Measurements from ENCODE around the gene ZNF497. TPM values are rescaled to one million over a fixed set of nuclear protein-coding genes. Genes with fewer than 3 reads are reported as not detected.
A peak's percentile ranks its signal among the peaks of the same experiment; 100 is the strongest.

ZNF497 gene
- total and polyA plus RNA-seq, 10 of the 15 experiments (the other 5 are each of a cell fraction or from before 2014, with no cell fraction given) = 0.09 to 0.82 (median 0.28) TPM

- TF ChIP-seq, protein P1, sequence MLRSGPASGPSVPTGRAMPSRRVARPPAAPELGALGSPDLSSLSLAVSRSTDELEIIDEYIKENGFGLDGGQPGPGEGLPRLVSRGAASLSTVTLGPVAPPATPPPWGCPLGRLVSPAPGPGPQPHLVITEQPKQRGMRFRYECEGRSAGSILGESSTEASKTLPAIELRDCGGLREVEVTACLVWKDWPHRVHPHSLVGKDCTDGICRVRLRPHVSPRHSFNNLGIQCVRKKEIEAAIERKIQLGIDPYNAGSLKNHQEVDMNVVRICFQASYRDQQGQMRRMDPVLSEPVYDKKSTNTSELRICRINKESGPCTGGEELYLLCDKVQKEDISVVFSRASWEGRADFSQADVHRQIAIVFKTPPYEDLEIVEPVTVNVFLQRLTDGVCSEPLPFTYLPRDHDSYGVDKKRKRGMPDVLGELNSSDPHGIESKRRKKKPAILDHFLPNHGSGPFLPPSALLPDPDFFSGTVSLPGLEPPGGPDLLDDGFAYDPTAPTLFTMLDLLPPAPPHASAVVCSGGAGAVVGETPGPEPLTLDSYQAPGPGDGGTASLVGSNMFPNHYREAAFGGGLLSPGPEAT (IDR thresholded peaks at IDR 0.05; ENCODE audit: low read depth) = no peak; the same call in 1 of the 2 replicates
- TF ChIP-seq TAF1 (IDR thresholded peaks at IDR 0.05; ENCODE audit: borderline replicate concordance, low read depth, low read length) (peak; percentile 96), ASH2L (IDR thresholded peaks at IDR 0.05; ENCODE audit: borderline replicate concordance, low read depth) (no peak), ZNF384 (IDR thresholded peaks at IDR 0.05; ENCODE audit: borderline replicate concordance, low read depth, low read length) (no peak), IKZF2 (IDR thresholded peaks at IDR 0.05) (no peak), BACH1 (IDR thresholded peaks at IDR 0.05; ENCODE audit: borderline replicate concordance) (peak; percentile 69; the same call in 1 of the 2 replicates), MTA3 (IDR thresholded peaks at IDR 0.05; ENCODE audit: borderline replicate concordance, low read length) (peak; percentile 62; the same call in 1 of the 2 replicates), HDAC2 (IDR thresholded peaks at IDR 0.05) (no peak), CBX5 (IDR thresholded peaks at IDR 0.05; ENCODE audit: low read depth) (no peak), CHD1 (IDR thresholded peaks at IDR 0.05; ENCODE audit: low read depth, low read length) (peak; percentile 41; the same call in 1 of the 2 replicates), YBX1 (IDR thresholded peaks at IDR 0.05) (no peak), ZNF592 (IDR thresholded peaks at IDR 0.05) (no peak), SIX5 (IDR thresholded peaks at IDR 0.05; ENCODE audit: low read depth, low read length, severe bottlenecking) (peak; percentile 59), MXI1 (IDR thresholded peaks at IDR 0.05; ENCODE audit: low read depth, low read length) (peak; percentile 99), PML (IDR thresholded peaks at IDR 0.05; ENCODE audit: low read length) (peak; percentile 96), SRF (IDR thresholded peaks at IDR 0.05; ENCODE audit: low read depth in 2 of 2, low read length in 2 of 2) (no peak), E2F4 (IDR thresholded peaks at IDR 0.05; ENCODE audit: low read depth, low read length) (0 out of 2 replicates have a peak, but pooled peaks have one; percentile 48), ZNF207 (IDR thresholded peaks at IDR 0.05; ENCODE audit: borderline replicate concordance) (no peak)
- TF ChIP-seq, protein P2, sequence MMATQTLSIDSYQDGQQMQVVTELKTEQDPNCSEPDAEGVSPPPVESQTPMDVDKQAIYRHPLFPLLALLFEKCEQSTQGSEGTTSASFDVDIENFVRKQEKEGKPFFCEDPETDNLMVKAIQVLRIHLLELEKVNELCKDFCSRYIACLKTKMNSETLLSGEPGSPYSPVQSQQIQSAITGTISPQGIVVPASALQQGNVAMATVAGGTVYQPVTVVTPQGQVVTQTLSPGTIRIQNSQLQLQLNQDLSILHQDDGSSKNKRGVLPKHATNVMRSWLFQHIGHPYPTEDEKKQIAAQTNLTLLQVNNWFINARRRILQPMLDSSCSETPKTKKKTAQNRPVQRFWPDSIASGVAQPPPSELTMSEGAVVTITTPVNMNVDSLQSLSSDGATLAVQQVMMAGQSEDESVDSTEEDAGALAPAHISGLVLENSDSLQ (IDR thresholded peaks at IDR 0.05) = peak; percentile 76
- TF ChIP-seq, protein P3, sequence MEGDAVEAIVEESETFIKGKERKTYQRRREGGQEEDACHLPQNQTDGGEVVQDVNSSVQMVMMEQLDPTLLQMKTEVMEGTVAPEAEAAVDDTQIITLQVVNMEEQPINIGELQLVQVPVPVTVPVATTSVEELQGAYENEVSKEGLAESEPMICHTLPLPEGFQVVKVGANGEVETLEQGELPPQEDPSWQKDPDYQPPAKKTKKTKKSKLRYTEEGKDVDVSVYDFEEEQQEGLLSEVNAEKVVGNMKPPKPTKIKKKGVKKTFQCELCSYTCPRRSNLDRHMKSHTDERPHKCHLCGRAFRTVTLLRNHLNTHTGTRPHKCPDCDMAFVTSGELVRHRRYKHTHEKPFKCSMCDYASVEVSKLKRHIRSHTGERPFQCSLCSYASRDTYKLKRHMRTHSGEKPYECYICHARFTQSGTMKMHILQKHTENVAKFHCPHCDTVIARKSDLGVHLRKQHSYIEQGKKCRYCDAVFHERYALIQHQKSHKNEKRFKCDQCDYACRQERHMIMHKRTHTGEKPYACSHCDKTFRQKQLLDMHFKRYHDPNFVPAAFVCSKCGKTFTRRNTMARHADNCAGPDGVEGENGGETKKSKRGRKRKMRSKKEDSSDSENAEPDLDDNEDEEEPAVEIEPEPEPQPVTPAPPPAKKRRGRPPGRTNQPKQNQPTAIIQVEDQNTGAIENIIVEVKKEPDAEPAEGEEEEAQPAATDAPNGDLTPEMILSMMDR (IDR thresholded peaks at IDR 0.05 in 2 of 3, conservative IDR thresholded peaks at IDR 0.05 in 1 of 3; ENCODE audit: control insufficient read depth in 2 of 3, extremely low read depth in 1 of 3, insufficient read depth in 1 of 3, low read depth in 3 of 3, low read length in 3 of 3) = no peak
Observed at GRCh38 chr19:58386576-58387337, 24.2 kb upstream of the ZNF497 start, which contains the start of gene RPS5 (continued).

Data from GM12878 (cell line).